Measurements from ENCODE around the gene IQSEC3.
A peak's percentile ranks its signal among the peaks of the same experiment; 100 is the strongest.
"Not testable (repeated sequence)": the region's sequence is repeated elsewhere in the genome, so short reads cannot be mapped to it uniquely, and the experiment has no call there.

Gene IQSEC3

DNA sequence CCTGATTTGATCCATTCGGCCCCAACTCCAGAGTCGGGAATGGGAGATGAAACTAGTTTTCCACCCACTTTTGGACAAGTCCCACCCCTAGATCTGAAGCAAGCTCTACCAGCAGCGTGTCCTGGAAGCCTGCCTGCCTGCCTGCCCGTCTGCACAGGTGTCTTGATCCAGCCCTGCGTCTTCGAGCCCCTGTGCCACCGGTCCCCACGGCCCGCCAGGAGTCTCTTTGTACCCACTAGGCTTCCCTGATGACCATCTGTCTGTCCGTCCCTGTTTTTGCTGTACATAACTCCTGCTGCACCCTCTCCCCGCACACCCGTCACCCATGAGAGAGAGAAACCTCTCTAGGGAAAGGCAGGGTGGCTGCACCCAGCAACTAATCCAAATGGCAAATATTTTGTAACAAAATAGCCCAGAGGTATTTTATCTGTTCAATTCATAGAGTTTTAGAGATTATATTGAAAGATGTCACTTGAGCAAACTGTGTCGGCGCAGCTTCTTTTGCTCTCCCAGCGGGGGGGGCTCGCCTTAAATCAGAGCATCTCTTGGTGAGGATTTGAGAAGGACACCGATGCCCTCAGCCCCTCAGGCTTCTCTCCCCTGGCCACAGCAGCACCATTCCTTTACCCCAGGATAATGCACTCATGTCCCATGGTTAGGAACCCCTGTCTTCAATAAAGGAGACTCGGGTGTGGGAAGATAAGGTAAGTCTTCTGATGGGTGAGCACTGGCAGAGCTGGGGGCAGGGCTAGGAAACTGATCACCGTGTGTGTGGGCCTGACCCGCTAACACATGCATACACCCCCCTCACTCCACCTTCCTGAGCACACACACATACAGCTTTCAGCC lies 111.6 kb downstream of the IQSEC3 start:
- no peak for DNase-seq (ENCODE audit: low spot score)

- DNase-seq (ENCODE audit: low spot score) = no peak
Measured at GRCh38 chr12:178829-179109, 112.2 kb downstream of the IQSEC3 start.

GRCh38 chr12:179131-179884 lies 112.7 kb downstream of the IQSEC3 start:
- no peak for DNase-seq (ENCODE audit: low spot score)

DNA sequence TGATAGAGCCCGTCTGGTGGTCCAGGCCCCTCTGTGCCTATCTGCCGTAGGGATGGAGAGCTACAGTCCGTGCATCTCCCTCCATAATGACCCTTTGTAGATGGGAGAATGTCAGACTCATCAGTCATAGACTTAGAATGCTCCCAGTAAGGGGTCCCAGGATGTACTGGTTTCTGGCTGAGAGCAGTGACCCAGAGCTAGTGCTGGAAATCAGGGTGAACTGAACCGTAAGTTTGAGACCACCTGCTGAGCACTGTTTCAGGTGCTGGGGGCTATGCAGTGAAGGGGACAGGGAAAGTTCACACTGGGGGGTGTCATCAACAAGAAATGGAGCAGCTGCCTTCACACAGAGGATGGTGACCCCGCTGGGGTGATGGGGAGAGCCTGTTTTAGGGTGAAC lies 113.3 kb downstream of the IQSEC3 start:
- no peak for DNase-seq (ENCODE audit: low spot score)

- DNase-seq (ENCODE audit: low spot score) = no peak
Measured at GRCh38 chr12:180445-180844, 113.9 kb downstream of the IQSEC3 start.

DNA sequence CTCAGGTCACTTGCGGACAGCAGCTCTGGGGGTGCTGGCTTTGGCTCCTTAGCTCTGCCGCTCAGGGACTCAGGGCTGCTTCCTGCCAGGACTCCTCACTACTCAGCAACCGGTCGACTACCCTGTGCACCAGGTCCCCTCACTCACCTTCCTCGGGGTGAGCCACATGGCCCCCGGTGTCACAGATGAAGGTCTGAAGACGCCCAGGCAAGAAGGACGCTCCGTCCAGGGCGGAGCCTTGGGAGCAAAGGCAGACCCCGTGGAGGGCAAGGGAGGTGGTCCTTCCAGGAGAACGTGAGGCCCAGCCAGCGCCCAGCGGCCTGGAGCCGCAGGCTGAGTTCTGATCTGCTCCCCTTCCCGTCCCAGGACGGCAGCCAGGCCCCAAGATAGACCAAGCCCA lies 115.4 kb downstream of the IQSEC3 start:
- DNase-seq (ENCODE audit: low spot score) = no peak

- DNase-seq (ENCODE audit: low spot score) = no peak
Measured at GRCh38 chr12:182381-182892, 115.9 kb downstream of the IQSEC3 start.

DNA sequence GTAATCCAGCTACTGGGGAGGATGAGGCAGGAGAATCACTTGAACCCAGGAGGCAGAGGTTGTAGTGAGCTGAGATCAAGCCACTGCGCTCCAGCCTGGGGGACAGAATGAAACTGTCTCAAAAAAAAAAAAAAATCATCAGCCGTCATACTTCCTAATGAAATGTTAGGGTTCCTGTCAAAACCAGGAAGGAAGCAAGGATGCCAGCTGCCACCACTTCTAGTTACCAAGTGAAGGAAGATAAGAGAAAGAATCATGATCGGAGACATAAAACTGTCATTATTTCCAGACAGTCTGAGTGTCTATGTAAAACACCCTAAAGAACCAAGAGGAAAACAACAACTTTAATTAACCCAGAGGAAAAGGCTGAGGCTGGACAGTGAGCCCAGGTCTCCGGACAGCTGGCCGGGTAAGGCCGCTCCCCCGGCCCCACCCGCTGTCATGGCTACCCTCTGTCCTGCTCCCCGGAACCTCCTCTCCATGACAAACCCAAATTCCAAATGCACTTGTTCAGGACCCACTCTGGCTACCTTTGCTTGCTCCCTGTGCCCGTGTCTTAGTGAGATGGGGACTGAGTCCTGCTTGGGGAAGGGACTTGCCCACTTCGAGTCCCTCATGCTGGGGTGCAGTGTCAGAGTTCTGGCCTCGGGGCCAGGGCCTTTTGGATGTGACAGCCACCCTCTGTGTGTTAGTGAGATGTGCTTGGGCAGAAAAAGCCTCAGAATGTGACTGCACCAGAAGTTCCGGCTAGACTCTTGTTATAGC lies 118.4 kb downstream of the IQSEC3 start:
- no peak for DNase-seq (ENCODE audit: low spot score)

DNA sequence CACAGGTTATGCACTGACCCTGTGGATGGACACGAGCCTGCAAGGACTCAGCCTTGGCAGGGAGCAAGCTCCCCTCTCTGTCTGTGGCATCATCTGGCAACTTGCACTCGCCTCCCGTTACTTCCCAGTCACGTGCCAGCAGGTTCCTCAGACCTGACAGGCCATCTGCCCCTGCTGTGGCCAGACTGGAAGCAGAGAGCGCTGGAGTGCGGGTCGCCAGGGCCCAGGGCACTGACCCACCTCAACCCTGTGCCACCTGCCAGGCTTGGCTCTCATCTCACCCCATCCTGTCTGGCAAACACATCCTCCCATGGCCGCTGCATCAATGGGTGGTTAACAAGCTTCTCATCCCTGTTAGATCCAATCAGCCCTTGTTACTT lies 119.0 kb downstream of the IQSEC3 start:
- no peak for DNase-seq (ENCODE audit: low spot score)

GRCh38 chr12:186006-186625 lies 119.5 kb downstream of the IQSEC3 start:
- no peak for DNase-seq (ENCODE audit: low spot score)

DNA sequence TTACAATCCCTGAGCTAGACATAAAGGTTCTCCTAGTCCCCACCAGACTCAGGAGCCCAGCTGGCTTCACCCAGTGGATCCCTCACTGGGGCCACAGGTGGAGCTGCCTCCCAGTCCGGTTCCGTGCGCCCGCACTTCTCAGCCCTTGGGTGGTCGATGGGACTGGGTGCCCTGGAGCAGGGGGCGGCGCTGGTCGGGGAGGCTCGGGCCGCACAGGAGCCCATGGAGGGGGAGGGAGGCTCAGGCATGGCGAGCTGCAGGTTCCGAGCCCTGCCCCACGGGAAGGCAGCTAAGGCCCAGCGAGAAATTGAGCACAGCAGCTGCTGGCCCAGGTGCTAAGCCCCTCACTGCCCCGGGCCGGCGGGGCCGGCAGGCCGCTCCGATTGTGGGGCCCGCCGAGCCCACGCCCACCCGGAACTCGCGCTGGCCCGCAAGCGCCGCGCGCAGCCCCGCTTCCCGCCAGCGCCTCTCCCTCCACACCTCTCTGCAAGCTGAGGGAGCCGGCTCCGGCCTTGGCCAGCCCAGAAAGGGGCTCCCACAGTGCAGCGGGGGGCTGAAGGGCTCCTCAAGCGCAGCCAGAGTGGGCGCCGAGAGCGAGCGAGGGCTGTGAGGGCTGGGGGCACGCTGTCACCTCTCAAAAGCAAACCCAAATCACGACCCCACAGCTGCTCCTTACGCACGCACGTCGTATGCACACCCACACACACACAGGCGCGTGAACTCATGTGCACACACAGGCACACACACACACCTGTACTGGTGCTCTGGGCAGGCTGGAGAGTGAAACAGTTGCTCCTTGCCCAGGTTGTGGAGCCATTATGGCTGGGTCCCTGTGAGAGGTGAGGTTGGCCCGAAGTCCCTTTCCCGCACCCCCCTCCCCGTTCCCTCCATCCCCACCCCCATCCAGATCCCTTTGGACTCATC lies 121.7 kb downstream of the IQSEC3 start:
- not testable (repeated sequence) for DNase-seq (ENCODE audit: low spot score)

- DNase-seq (ENCODE audit: low spot score) = peak; percentile 10
Measured at GRCh38 chr12:188910-189621, 122.5 kb downstream of the IQSEC3 start.

DNA sequence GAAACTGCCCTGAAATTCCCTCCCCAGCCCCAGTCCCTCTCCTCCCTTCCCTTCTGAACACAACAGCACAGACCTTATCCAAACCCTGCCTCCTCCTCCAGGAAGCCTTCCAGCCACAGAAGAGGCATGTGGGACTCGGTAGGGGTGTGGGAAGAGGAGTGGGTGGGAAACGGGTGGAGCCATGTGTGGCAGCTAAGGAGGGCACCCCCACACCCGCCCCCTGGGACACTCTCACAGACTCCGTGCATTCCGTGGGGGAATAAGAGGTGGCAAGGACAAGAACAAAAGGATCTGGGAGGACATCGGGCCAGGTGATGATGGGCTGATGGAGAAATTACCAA lies 123.0 kb downstream of the IQSEC3 start:
- no peak for DNase-seq (ENCODE audit: low spot score)

GRCh38 chr12:190881-191280 lies 124.3 kb downstream of the IQSEC3 start:
- no peak for DNase-seq (ENCODE audit: low spot score)

GRCh38 chr12:191541-191940 lies 125.0 kb downstream of the IQSEC3 start:
- DNase-seq (ENCODE audit: low spot score) = no peak

GRCh38 chr12:193261-193660 lies 126.7 kb downstream of the IQSEC3 start:
- no peak for DNase-seq (ENCODE audit: low spot score)

GRCh38 chr12:194276-194675 lies 127.7 kb downstream of the IQSEC3 start:
- no peak for DNase-seq (ENCODE audit: low spot score)

DNA sequence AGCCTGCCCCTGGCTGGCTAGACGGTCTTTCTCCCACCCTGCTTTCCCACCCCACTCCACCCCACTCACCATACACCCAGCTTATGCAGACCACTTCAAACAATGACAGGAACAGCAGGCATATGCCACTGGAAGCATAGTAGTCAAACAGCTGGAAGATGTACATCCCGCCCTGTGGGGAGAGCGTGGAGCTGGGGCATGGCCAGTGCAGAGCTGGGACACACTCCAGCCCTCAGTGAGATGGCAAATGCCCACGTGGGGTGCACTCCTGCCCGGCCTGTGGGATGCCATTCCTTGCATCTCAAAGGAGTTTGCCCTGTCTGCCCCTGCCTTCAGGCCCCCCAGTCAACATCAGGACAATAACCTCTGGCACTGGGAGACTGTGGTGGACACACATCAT lies 128.6 kb downstream of the IQSEC3 start:
- DNase-seq (ENCODE audit: low spot score) = no peak

DNA sequence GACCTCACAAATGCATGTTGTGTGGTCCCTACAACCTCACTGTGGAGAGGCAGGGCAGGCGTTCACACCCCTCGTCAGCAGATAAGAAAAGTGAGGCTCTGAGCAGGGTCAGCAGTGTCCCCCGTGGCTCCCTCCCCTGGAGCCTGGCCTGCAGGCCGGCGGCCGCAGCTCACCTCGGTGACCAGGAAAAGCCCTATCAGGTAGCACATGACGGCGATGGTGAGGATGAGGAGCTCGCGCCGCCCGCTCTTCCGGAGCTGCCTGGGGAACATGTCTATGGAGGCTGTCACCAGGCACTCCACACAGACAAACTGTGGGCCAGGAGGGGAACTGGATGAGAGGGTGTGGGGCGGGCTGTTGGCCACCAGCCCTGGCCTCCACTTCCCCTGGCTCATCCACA lies 129.4 kb downstream of the IQSEC3 start:
- no peak for DNase-seq (ENCODE audit: low spot score)

- DNase-seq (ENCODE audit: low spot score) = no peak
Measured at GRCh38 chr12:196436-196835, 129.9 kb downstream of the IQSEC3 start.

- DNase-seq (ENCODE audit: low spot score) = no peak
Measured at GRCh38 chr12:197347-197746, 130.8 kb downstream of the IQSEC3 start.
